Measurements from ENCODE around the gene PACSIN3.

Gene PACSIN3

DNA sequence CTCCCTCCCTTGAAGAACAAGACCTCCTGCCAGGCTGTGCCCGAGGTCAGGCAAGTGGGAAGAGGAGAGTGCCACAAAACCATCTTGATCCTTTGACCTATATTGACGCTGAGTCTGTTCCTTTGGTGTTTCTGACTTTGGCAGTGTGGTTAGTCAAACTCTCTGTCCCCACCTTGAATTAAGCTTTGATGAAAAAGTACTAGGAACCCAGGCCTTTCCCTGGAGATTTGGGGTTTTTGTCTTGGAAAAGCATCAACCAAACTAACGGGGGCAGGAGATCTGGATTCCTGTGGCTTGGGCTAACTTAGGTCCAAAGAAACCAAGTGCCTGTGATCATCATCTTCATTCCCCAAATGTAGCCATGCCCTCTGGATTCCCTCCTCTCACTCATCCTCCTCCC is 49.9 kb downstream of the PACSIN3 start:
- H3K4me1 ChIP-seq (ENCODE audit: low read length), result no peaks in the 10 kb centered on the region
- no peaks in the 10 kb centered on the region for H3K36me3 ChIP-seq (replicated peaks; ENCODE audit: insufficient read depth, low read length)
- H4K20me1 ChIP-seq (ENCODE audit: insufficient read depth, low read length), result no peaks in the 10 kb centered on the region
- H3F3A ChIP-seq (ENCODE audit: insufficient read depth, low read length), result no peaks in the 10 kb centered on the region
- DNase-seq, result no peak
- H2AFZ ChIP-seq (ENCODE audit: low read length), result no peak overlapping the region
- H3K27ac ChIP-seq (ENCODE audit: low read length), result no peak overlapping the region
- no peaks in the 10 kb centered on the region for H3K27me3 ChIP-seq (replicated peaks; ENCODE audit: insufficient read depth, low read length)
- no peaks in the 10 kb centered on the region for H3K9me2 ChIP-seq (replicated peaks; ENCODE audit: insufficient read depth, low read length)
- no peaks in the 10 kb centered on the region for H3K9me3 ChIP-seq (replicated peaks; ENCODE audit: insufficient read depth, low read length)
- H3K4me3 ChIP-seq (ENCODE audit: low read length), result no peak overlapping the region
- no peaks in the 10 kb centered on the region for H3K79me2 ChIP-seq (ENCODE audit: low read length)
- H3K9ac ChIP-seq (ENCODE audit: low read length), result no peak overlapping the region
- TF ChIP-seq, protein P1, sequence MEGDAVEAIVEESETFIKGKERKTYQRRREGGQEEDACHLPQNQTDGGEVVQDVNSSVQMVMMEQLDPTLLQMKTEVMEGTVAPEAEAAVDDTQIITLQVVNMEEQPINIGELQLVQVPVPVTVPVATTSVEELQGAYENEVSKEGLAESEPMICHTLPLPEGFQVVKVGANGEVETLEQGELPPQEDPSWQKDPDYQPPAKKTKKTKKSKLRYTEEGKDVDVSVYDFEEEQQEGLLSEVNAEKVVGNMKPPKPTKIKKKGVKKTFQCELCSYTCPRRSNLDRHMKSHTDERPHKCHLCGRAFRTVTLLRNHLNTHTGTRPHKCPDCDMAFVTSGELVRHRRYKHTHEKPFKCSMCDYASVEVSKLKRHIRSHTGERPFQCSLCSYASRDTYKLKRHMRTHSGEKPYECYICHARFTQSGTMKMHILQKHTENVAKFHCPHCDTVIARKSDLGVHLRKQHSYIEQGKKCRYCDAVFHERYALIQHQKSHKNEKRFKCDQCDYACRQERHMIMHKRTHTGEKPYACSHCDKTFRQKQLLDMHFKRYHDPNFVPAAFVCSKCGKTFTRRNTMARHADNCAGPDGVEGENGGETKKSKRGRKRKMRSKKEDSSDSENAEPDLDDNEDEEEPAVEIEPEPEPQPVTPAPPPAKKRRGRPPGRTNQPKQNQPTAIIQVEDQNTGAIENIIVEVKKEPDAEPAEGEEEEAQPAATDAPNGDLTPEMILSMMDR (IDR thresholded peaks at IDR 0.05; ENCODE audit: low read length), result no peak
- TF ChIP-seq EZH2phosphoT487 (IDR thresholded peaks at IDR 0.05; ENCODE audit: low read length) (no peak), EZH2 (optimal IDR thresholded peaks at IDR 0.05; ENCODE audit: low read depth, low read length) (no peak)
- no peak overlapping the region for H3K4me2 ChIP-seq (ENCODE audit: low read depth, low read length)

DNA sequence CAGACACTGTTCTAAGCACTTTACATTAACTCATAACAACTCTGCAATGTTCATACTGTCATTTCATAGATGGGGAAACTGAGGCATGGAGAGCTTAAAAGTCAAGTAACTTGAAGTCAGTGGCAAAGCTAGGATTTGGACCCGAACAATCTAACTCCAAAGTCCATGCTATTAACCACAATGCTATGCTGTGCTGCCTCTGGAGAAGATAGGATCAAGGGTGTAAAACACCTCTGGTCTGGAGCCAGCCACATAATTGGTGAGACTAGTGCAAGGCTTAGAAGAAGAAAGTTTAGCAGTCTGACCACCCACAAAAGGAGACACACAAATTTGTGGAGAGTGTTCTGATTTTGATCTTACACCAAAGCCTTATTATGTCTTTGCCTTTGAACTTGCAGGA is 53.3 kb downstream of the PACSIN3 start:
- H2AFZ ChIP-seq (ENCODE audit: low read length), result no peak overlapping the region
- H3K9ac ChIP-seq (ENCODE audit: low read length), result no peak overlapping the region
- no peaks in the 10 kb centered on the region for H3K27me3 ChIP-seq (replicated peaks; ENCODE audit: insufficient read depth, low read length)
- TF ChIP-seq EZH2 (optimal IDR thresholded peaks at IDR 0.05; ENCODE audit: low read depth, low read length) (no peak), EZH2phosphoT487 (IDR thresholded peaks at IDR 0.05; ENCODE audit: low read length) (no peak)
- TF ChIP-seq, protein P1 (IDR thresholded peaks at IDR 0.05; ENCODE audit: low read length), result no peak
- no peaks in the 10 kb centered on the region for H3K79me2 ChIP-seq (ENCODE audit: low read length)
- DNase-seq, result no peak
- no peaks in the 10 kb centered on the region for H3K36me3 ChIP-seq (replicated peaks; ENCODE audit: insufficient read depth, low read length)
- H4K20me1 ChIP-seq (ENCODE audit: insufficient read depth, low read length), result no peaks in the 10 kb centered on the region
- H3F3A ChIP-seq (ENCODE audit: insufficient read depth, low read length), result no peaks in the 10 kb centered on the region
- no peaks in the 10 kb centered on the region for H3K9me2 ChIP-seq (replicated peaks; ENCODE audit: insufficient read depth, low read length)
- H3K4me1 ChIP-seq (ENCODE audit: low read length), result no peaks in the 10 kb centered on the region
- no peaks in the 10 kb centered on the region for H3K9me3 ChIP-seq (replicated peaks; ENCODE audit: insufficient read depth, low read length)
- H3K4me3 ChIP-seq (ENCODE audit: low read length), result no peak overlapping the region
- H3K4me2 ChIP-seq (ENCODE audit: low read depth, low read length), result no peak overlapping the region
- no peak overlapping the region for H3K27ac ChIP-seq (ENCODE audit: low read length)

DNA sequence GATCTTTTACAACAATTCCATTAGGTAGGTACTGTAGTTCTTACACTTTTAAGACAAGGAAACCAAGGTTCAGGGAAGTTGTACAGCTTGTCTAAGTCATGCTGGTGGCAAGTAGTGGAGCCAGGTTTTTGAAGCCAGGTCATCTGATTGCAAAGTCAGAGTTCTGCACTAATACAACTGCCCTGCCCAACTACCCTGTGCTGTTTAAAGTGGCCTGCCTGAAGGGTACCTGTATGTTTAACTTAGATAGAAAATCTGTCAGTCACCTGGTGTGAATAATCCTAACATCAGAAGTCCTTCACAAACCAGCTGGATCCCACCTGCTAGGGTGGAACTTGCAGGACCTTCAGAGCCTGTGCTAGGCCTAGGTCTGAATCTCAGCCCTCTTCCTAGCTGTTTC is 53.7 kb downstream of the PACSIN3 start:
- no peaks in the 10 kb centered on the region for H3K9me2 ChIP-seq (replicated peaks; ENCODE audit: insufficient read depth, low read length)
- H3K79me2 ChIP-seq (ENCODE audit: low read length), result no peaks in the 10 kb centered on the region
- H3F3A ChIP-seq (ENCODE audit: insufficient read depth, low read length), result no peaks in the 10 kb centered on the region
- H3K36me3 ChIP-seq (replicated peaks; ENCODE audit: insufficient read depth, low read length), result no peaks in the 10 kb centered on the region
- H3K4me1 ChIP-seq (ENCODE audit: low read length), result no peaks in the 10 kb centered on the region
- no peak overlapping the region for H3K27ac ChIP-seq (ENCODE audit: low read length)
- H4K20me1 ChIP-seq (ENCODE audit: insufficient read depth, low read length), result no peaks in the 10 kb centered on the region
- no peak overlapping the region for H3K4me2 ChIP-seq (ENCODE audit: low read depth, low read length)
- H2AFZ ChIP-seq (ENCODE audit: low read length), result no peak overlapping the region
- H3K4me3 ChIP-seq (ENCODE audit: low read length), result no peak overlapping the region
- TF ChIP-seq EZH2 (optimal IDR thresholded peaks at IDR 0.05; ENCODE audit: low read depth, low read length) (no peak), EZH2phosphoT487 (IDR thresholded peaks at IDR 0.05; ENCODE audit: low read length) (no peak)
- TF ChIP-seq, protein P1 (IDR thresholded peaks at IDR 0.05; ENCODE audit: low read length), result no peak
- DNase-seq, result no peak
- H3K27me3 ChIP-seq (replicated peaks; ENCODE audit: insufficient read depth, low read length), result no peaks in the 10 kb centered on the region
- no peak overlapping the region for H3K9ac ChIP-seq (ENCODE audit: low read length)
- no peaks in the 10 kb centered on the region for H3K9me3 ChIP-seq (replicated peaks; ENCODE audit: insufficient read depth, low read length)

All from MM.1S (cell line).